ENCODE data around the gene PZP.
A peak's percentile ranks its signal among the peaks of the same experiment; 100 is the strongest.
"Not testable (repeated sequence)": the region's sequence is repeated elsewhere in the genome, so short reads cannot be mapped to it uniquely, and the experiment has no call there.

The PZP gene

GRCh38 chr12:9208229-9208628 is at the start of gene PZP:
TSS of gene PZP (minus strand) at chr12:9208395. CDS start at chr12:9208341, 54 bp downstream.
- H3K27ac ChIP-seq: no peak within 1 kb of the TSS
- TF ChIP-seq ZFX (IDR thresholded peaks at IDR 0.05; ENCODE audit: borderline replicate concordance): no peak
- TF ChIP-seq CTCF (IDR thresholded peaks at IDR 0.05): no peak

- TF ChIP-seq ZFX (IDR thresholded peaks at IDR 0.05; ENCODE audit: borderline replicate concordance): no peak
- no peak for TF ChIP-seq CTCF (IDR thresholded peaks at IDR 0.05)
- peak overlapping the region; percentile 1; the same call in 1 of the 2 replicates for H3K27ac ChIP-seq
These were observed 48.7 kb upstream of the PZP start for GRCh38 chr12:9256758-9257405.

GRCh38 chr12:9256341-9256740 is 48.1 kb upstream of the PZP start:
- no peak overlapping the region; the same call in 1 of the 2 replicates for H3K27ac ChIP-seq
- TF ChIP-seq ZFX (IDR thresholded peaks at IDR 0.05; ENCODE audit: borderline replicate concordance) (no peak), CTCF (IDR thresholded peaks at IDR 0.05) (no peak)

GRCh38 chr12:9255837-9256236 is 47.6 kb upstream of the PZP start:
- no peak for TF ChIP-seq ZFX (IDR thresholded peaks at IDR 0.05; ENCODE audit: borderline replicate concordance)
- TF ChIP-seq CTCF (IDR thresholded peaks at IDR 0.05): no peak
- no peak overlapping the region for H3K27ac ChIP-seq

GRCh38 chr12:9253464-9253863 is 45.3 kb upstream of the PZP start:
- TF ChIP-seq ZFX (IDR thresholded peaks at IDR 0.05; ENCODE audit: borderline replicate concordance): no peak
- TF ChIP-seq CTCF (IDR thresholded peaks at IDR 0.05): no peak
- H3K27ac ChIP-seq: no peak overlapping the region

GRCh38 chr12:9252791-9253190 is 44.6 kb upstream of the PZP start:
- H3K27ac ChIP-seq: not testable (repeated sequence)

GRCh38 chr12:9252256-9252655 is 44.1 kb upstream of the PZP start:
- TF ChIP-seq CTCF (IDR thresholded peaks at IDR 0.05) (no peak), ZFX (IDR thresholded peaks at IDR 0.05; ENCODE audit: borderline replicate concordance) (no peak)
- H3K27ac ChIP-seq: no peak overlapping the region

- H3K27ac ChIP-seq: no peak overlapping the region
- TF ChIP-seq CTCF (IDR thresholded peaks at IDR 0.05): no peak
- no peak for TF ChIP-seq ZFX (IDR thresholded peaks at IDR 0.05; ENCODE audit: borderline replicate concordance)
These were observed 40.2 kb upstream of the PZP start for GRCh38 chr12:9248435-9248834.

All from 22Rv1 (cell line).